PC-3 (cell line): ENCODE data around the gene CCDC92.

Source experiments
- EZH2 ChIP-seq: fragments of 300-600 bp; sonication (generic); IDR thresholded peaks from one replicate; pipeline ENCODE4 v1.6.1; 2017; ENCODE audit warnings: antibody characterized with exemption, mild to moderate bottlenecking, low read length; ENCODE audit not compliant: unreplicated experiment
- TF ChIP-seq, protein P1 (sequence below): fragments of 300-600 bp; sonication (generic); conservative IDR thresholded peaks from 2 replicates; pipeline ENCODE4 v1.5.1; 2017; ENCODE audit warnings: antibody characterized with exemption, low read depth, mild to moderate bottlenecking, low read length

DNA sequence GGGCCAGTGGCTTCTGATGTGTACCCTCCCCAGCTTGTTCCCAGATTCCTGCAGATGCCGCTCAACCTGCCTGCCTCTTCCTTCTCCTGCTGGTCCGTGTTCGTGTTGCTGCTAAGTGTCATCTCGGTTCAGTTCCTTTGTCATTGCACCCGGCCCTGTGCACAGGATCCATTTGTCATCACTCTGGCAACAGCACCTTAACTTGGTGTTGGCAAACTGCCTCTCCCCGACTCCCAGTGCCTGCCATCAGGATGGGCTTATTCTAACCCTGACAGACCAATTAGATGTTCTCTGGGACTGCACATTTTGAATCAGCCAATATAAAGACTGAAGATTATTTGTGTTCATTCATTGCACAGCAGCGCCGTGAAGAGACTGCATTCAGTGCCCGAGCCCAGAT is 73.3 kb downstream of the CCDC92 start:
- TF ChIP-seq, protein P1, sequence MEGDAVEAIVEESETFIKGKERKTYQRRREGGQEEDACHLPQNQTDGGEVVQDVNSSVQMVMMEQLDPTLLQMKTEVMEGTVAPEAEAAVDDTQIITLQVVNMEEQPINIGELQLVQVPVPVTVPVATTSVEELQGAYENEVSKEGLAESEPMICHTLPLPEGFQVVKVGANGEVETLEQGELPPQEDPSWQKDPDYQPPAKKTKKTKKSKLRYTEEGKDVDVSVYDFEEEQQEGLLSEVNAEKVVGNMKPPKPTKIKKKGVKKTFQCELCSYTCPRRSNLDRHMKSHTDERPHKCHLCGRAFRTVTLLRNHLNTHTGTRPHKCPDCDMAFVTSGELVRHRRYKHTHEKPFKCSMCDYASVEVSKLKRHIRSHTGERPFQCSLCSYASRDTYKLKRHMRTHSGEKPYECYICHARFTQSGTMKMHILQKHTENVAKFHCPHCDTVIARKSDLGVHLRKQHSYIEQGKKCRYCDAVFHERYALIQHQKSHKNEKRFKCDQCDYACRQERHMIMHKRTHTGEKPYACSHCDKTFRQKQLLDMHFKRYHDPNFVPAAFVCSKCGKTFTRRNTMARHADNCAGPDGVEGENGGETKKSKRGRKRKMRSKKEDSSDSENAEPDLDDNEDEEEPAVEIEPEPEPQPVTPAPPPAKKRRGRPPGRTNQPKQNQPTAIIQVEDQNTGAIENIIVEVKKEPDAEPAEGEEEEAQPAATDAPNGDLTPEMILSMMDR = no peak
- no peak for TF ChIP-seq EZH2
